K562 (cell line): ENCODE data around the gene ZNF668. TPM values are rescaled to one million over a fixed set of nuclear protein-coding genes. Genes with fewer than 3 reads are reported as not detected.

Experiments used
- EGR1 ChIP-seq: fragments of 450-650 bp; conservative IDR thresholded peaks from 2 replicates; pipeline ENCODE4 v1.6.1; 2017; ENCODE audit warnings: mild to moderate bottlenecking
- HIVEP1 ChIP-seq: fragments of 250-450 bp; sonication (Bioruptor Pico); IDR thresholded peaks from 2 replicates; pipeline ENCODE4 v1.4.0; 2020; ENCODE audit warnings: mild to moderate bottlenecking
- HMG20B ChIP-seq: fragments of 250-450 bp; sonication (Bioruptor Pico); IDR thresholded peaks from 2 replicates; pipeline ENCODE4 v1.5.0; 2021; ENCODE audit warnings: mild to moderate bottlenecking
- MCM5 ChIP-seq: fragments of 450-650 bp; IDR thresholded peaks from 2 replicates; pipeline ENCODE4 v1.6.1; 2016; ENCODE audit warnings: low read depth
- MTA2 ChIP-seq: fragments of 450-650 bp; IDR thresholded peaks from 2 replicates; pipeline ENCODE4 v1.6.1; 2016; ENCODE audit warnings: low read depth
- SMARCE1 ChIP-seq: fragments of 450-650 bp; IDR thresholded peaks from 2 replicates; pipeline ENCODE4 v1.7.1; 2016; ENCODE audit warnings: mild to moderate bottlenecking
- SUPT5H ChIP-seq: fragments of 450-650 bp; IDR thresholded peaks from 2 replicates; pipeline ENCODE4 v1.6.1; 2016
- TCF3 ChIP-seq: sonication (generic); formaldehyde crosslinking; IDR thresholded peaks from 2 replicates; pipeline ENCODE4 v1.4.0; 2020; ENCODE audit warnings: mild to moderate bottlenecking, missing genetic modification reagents
- ZNF12 ChIP-seq: sonication (generic); formaldehyde crosslinking; IDR thresholded peaks from 2 replicates; pipeline ENCODE4 v1.4.0; 2020; ENCODE audit warnings: mild to moderate bottlenecking, missing genetic modification reagents
- ZNF444 ChIP-seq: fragments of 250-450 bp; sonication (Bioruptor Pico); IDR thresholded peaks from 2 replicates; pipeline ENCODE4 v1.4.0; 2020; ENCODE audit warnings: mild to moderate bottlenecking, moderate library complexity
- ZNF589 ChIP-seq: fragments of 200-800 bp; sonication (Bioruptor generic); IDR thresholded peaks from 2 replicates; pipeline ENCODE4 v1.6.1; 2016; ENCODE audit warnings: low read depth, missing genetic modification characterization, missing compliant biosample characterization
- polyA plus RNA-seq, 8 experiments: library from polyadenylated mRNA; depleted of rRNA in 4 of 8; stranded (reverse) in 5 of 8; unstranded in 3 of 8; fragments of >200 nt; fragmentation: Nextera tagmentation in 2 of 8; fragmentation: Illumina TruSeq in 1 of 8; extraction: Ambion mirVana in 2 of 8; extraction: Trizol in 1 of 8; gene quantifications; 2 replicates each; pipeline versions ENCODE4 v1.2.1 to v1.2.3, GENCODE V29; 2011 to 2014; ENCODE audit warnings: inconsistent platforms in 1 of 8, missing spikeins in 1 of 8
- total RNA-seq, 7 experiments: library from RNA; depleted of rRNA in 6 of 7; stranded (reverse); fragments of >200 nt in 6 of 7; fragmentation: Illumina TruSeq in 2 of 7; extraction: Trizol in 2 of 7; gene quantifications; 2 replicates each; pipeline versions ENCODE4 v1.2.1 to v1.2.3, GENCODE V29; 2011 to 2021; ENCODE audit warnings: low replicate concordance in 1 of 7
- TF ChIP-seq, protein P1 (sequence below): sonication (generic); formaldehyde crosslinking; IDR thresholded peaks from 2 replicates; pipeline ENCODE4 v1.8.0; 2023; ENCODE audit warnings: missing genetic modification reagents, mild to moderate bottlenecking, borderline replicate concordance
- TF ChIP-seq, protein P2 (sequence below): sonication (generic); formaldehyde crosslinking; IDR thresholded peaks from 2 replicates; pipeline ENCODE4 v1.8.1; 2023; ENCODE audit warnings: mild to moderate bottlenecking, missing genetic modification reagents

The ZNF668 gene
- total and polyA plus RNA-seq, 9 of the 15 experiments (the other 6 are each of a cell fraction or from before 2014, with no cell fraction given) = 0.04 to 15.3 (median 3.8) TPM; not detected in 1

DNA sequence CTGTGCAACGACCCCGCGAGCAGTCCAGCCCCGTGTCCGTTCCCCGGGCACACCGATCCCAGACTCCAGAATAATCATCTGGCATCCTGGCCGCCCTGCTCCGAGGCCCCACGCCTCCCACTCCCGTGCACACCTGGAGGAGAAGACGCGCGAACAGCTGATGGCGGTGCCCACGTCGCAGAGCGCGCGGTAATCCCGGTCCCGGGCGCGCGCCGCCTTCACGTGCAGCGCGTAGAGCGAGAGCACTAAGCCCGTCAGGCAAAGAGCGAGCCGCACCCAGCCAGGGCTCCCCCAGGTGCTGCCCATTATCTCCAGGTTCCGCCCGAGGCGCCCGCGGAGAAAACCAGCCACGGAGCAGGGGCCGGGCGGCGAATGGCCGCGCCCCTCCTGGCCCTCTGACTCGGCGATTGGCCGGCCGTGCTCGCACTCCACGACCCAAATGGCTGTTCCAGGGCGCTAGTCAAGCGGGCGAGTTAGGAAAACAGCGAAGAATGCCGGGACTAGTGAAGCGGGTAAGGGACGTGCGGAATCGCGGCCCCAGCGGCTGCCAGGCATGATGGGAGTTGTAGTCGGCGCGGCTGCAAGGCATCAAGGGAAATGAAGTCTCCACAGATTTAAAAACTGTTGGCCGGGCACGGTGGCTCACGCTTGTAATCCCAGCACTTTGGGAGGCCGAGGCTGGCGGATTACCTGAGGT, 20.5 kb upstream of the ZNF668 start, which contains the start of gene VKORC1 (continued):
- TF ChIP-seq, protein P1, sequence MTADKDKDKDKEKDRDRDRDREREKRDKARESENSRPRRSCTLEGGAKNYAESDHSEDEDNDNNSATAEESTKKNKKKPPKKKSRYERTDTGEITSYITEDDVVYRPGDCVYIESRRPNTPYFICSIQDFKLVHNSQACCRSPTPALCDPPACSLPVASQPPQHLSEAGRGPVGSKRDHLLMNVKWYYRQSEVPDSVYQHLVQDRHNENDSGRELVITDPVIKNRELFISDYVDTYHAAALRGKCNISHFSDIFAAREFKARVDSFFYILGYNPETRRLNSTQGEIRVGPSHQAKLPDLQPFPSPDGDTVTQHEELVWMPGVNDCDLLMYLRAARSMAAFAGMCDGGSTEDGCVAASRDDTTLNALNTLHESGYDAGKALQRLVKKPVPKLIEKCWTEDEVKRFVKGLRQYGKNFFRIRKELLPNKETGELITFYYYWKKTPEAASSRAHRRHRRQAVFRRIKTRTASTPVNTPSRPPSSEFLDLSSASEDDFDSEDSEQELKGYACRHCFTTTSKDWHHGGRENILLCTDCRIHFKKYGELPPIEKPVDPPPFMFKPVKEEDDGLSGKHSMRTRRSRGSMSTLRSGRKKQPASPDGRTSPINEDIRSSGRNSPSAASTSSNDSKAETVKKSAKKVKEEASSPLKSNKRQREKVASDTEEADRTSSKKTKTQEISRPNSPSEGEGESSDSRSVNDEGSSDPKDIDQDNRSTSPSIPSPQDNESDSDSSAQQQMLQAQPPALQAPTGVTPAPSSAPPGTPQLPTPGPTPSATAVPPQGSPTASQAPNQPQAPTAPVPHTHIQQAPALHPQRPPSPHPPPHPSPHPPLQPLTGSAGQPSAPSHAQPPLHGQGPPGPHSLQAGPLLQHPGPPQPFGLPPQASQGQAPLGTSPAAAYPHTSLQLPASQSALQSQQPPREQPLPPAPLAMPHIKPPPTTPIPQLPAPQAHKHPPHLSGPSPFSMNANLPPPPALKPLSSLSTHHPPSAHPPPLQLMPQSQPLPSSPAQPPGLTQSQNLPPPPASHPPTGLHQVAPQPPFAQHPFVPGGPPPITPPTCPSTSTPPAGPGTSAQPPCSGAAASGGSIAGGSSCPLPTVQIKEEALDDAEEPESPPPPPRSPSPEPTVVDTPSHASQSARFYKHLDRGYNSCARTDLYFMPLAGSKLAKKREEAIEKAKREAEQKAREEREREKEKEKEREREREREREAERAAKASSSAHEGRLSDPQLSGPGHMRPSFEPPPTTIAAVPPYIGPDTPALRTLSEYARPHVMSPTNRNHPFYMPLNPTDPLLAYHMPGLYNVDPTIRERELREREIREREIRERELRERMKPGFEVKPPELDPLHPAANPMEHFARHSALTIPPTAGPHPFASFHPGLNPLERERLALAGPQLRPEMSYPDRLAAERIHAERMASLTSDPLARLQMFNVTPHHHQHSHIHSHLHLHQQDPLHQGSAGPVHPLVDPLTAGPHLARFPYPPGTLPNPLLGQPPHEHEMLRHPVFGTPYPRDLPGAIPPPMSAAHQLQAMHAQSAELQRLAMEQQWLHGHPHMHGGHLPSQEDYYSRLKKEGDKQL (CRISPR knock-in tag) = no peak
- TF ChIP-seq MTA2 (no peak), SMARCE1 (no peak; the same call in 1 of the 2 replicates), HMG20B (CRISPR knock-in tag) (no peak), ZNF12 (CRISPR knock-in tag) (peak; percentile 75), ZNF444 (CRISPR knock-in tag) (no peak), HIVEP1 (no peak), ZNF589 (no peak), MCM5 (no peak), SUPT5H (0 out of 2 replicates have a peak, but pooled peaks have one; percentile 61), EGR1 (no peak; the same call in 1 of the 2 replicates), TCF3 (CRISPR knock-in tag) (peak; percentile 40)
- TF ChIP-seq, protein P2, sequence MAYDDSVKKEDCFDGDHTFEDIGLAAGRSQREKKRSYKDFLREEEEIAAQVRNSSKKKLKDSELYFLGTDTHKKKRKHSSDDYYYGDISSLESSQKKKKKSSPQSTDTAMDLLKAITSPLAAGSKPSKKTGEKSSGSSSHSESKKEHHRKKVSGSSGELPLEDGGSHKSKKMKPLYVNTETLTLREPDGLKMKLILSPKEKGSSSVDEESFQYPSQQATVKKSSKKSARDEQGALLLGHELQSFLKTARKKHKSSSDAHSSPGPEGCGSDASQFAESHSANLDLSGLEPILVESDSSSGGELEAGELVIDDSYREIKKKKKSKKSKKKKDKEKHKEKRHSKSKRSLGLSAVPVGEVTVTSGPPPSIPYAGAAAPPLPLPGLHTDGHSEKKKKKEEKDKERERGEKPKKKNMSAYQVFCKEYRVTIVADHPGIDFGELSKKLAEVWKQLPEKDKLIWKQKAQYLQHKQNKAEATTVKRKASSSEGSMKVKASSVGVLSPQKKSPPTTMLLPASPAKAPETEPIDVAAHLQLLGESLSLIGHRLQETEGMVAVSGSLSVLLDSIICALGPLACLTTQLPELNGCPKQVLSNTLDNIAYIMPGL (CRISPR knock-in tag) = no peak
